HEK293 (cell line): ENCODE measurements around the gene GJA3.
A peak's percentile ranks its signal among the peaks of the same experiment; 100 is the strongest.

Experiments
- CTCF ChIA-PET: fragments of 350-600 bp; formaldehyde crosslinking; extraction: SDS; loops from one replicate; lab custom pipeline; 2021; ENCODE audit warnings: antibody characterized with exemption; lab: Yijun Ruan, JAX
- POLR2A ChIA-PET: fragments of 300-600 bp; formaldehyde crosslinking; extraction: SDS; loops from one replicate; lab custom pipeline; 2020; ENCODE audit warnings: antibody characterized with exemption, inconsistent platforms; lab: Yijun Ruan, JAX
- H3K27ac ChIP-seq: fragments of 200-500 bp; sonication (Bioruptor generic); 2 replicates; pipeline ENCODE4 v1.5.1; 2014; ENCODE audit warnings: low read depth, low read length, control low read depth, inconsistent platforms; ENCODE audit errors: extremely low read depth
- H3K36me3 ChIP-seq, 2 experiments: fragments of 200-500 bp in 1 of 2; sonication (Bioruptor generic) in 1 of 2; 1 replicate in 1 of 2; 2 replicates in 1 of 2; pipeline ENCODE4 v1.5.1; 2014 to 2017; ENCODE audit warnings: inconsistent platforms in 2 of 2, low read length in 2 of 2; ENCODE audit not compliant: control insufficient read depth in 2 of 2, insufficient read depth in 1 of 2
- H3K4me1 ChIP-seq: fragments of 200-500 bp; sonication (Bioruptor generic); 2 replicates; pipeline ENCODE4 v1.5.1; 2014; ENCODE audit warnings: mild to moderate bottlenecking, low read length, inconsistent platforms; ENCODE audit not compliant: control insufficient read depth, insufficient read depth
- H3K4me3 ChIP-seq: 2 replicates; pipeline ENCODE4 v1.5.1; 2011; ENCODE audit warnings: low read depth, mild to moderate bottlenecking, control low read depth, low read length, moderate library complexity
- H3K9me3 ChIP-seq: fragments of 200-500 bp; sonication (Bioruptor generic); 2 replicates; pipeline ENCODE4 v1.5.1; 2014; ENCODE audit warnings: low read depth, low read length, inconsistent platforms; ENCODE audit not compliant: control insufficient read depth, insufficient read depth
- INSM2 ChIP-seq: fragments of 450-650 bp; formaldehyde crosslinking; IDR thresholded peaks from 2 replicates; pipeline ENCODE4 v1.5.1; 2016; ENCODE audit warnings: missing biosample characterization, missing genetic modification characterization
- KLF16 ChIP-seq: fragments of 450-650 bp; formaldehyde crosslinking; IDR thresholded peaks from 2 replicates; pipeline ENCODE4 v1.5.1; 2017; ENCODE audit warnings: missing biosample characterization, missing genetic modification characterization
- KLF7 ChIP-seq: fragments of 450-650 bp; formaldehyde crosslinking; IDR thresholded peaks from 2 replicates; pipeline ENCODE4 v1.5.1; 2016; ENCODE audit warnings: missing biosample characterization, missing genetic modification characterization, borderline replicate concordance
- MZF1 ChIP-seq: fragments of 450-650 bp; formaldehyde crosslinking; IDR thresholded peaks from 2 replicates; pipeline ENCODE4 v1.5.1; 2017; ENCODE audit warnings: missing biosample characterization, missing genetic modification characterization, borderline replicate concordance
- OVOL3 ChIP-seq: fragments of 450-650 bp; formaldehyde crosslinking; IDR thresholded peaks from 2 replicates; pipeline ENCODE4 v1.5.1; 2016; ENCODE audit warnings: missing biosample characterization, missing genetic modification characterization
- PRDM10 ChIP-seq: fragments of 450-650 bp; formaldehyde crosslinking; IDR thresholded peaks from 2 replicates; pipeline ENCODE4 v1.5.1; 2016; ENCODE audit warnings: missing biosample characterization, missing genetic modification characterization
- SCRT1 ChIP-seq: fragments of 450-650 bp; formaldehyde crosslinking; IDR thresholded peaks from 2 replicates; pipeline ENCODE4 v1.5.1; 2016; ENCODE audit warnings: missing biosample characterization, missing genetic modification characterization, borderline replicate concordance
- TSHZ1 ChIP-seq: fragments of 450-650 bp; formaldehyde crosslinking; IDR thresholded peaks from 2 replicates; pipeline ENCODE4 v1.5.1; 2016; ENCODE audit warnings: missing biosample characterization, missing genetic modification characterization, borderline replicate concordance
- WT1 ChIP-seq: fragments of 450-650 bp; formaldehyde crosslinking; IDR thresholded peaks from 2 replicates; pipeline ENCODE4 v1.5.1; 2016; ENCODE audit warnings: missing biosample characterization, missing genetic modification characterization
- YY1 ChIP-seq: fragments of 450-650 bp; formaldehyde crosslinking; IDR thresholded peaks from 2 replicates; pipeline ENCODE4 v1.5.1; 2018; ENCODE audit warnings: missing biosample characterization, missing genetic modification characterization
- ZBTB21 ChIP-seq: fragments of 450-650 bp; formaldehyde crosslinking; IDR thresholded peaks from 2 replicates; pipeline ENCODE4 v1.5.1; 2017; ENCODE audit warnings: missing biosample characterization, missing genetic modification characterization
- ZFHX2 ChIP-seq: fragments of 450-650 bp; formaldehyde crosslinking; conservative IDR thresholded peaks from 2 replicates; pipeline ENCODE4 v1.5.1; 2016; ENCODE audit warnings: missing biosample characterization, missing genetic modification characterization
- ZFP41 ChIP-seq: fragments of 450-650 bp; formaldehyde crosslinking; IDR thresholded peaks from 2 replicates; pipeline ENCODE4 v1.5.1; 2016; ENCODE audit warnings: missing biosample characterization, missing genetic modification characterization, borderline replicate concordance
- ZNF138 ChIP-seq: fragments of 450-650 bp; formaldehyde crosslinking; IDR thresholded peaks from 2 replicates; pipeline ENCODE4 v1.5.1; 2016; ENCODE audit warnings: missing biosample characterization, missing genetic modification characterization, borderline replicate concordance
- ZNF146 ChIP-seq: fragments of 450-650 bp; formaldehyde crosslinking; IDR thresholded peaks from 2 replicates; pipeline ENCODE4 v1.5.1; 2016; ENCODE audit warnings: missing biosample characterization, missing genetic modification characterization
- ZNF169 ChIP-seq: fragments of 450-650 bp; formaldehyde crosslinking; IDR thresholded peaks from 2 replicates; pipeline ENCODE4 v1.5.1; 2016; ENCODE audit warnings: missing biosample characterization, missing genetic modification characterization
- ZNF202 ChIP-seq: fragments of 450-650 bp; formaldehyde crosslinking; IDR thresholded peaks from 2 replicates; pipeline ENCODE4 v1.5.1; 2016; ENCODE audit warnings: missing biosample characterization, missing genetic modification characterization, borderline replicate concordance
- ZNF239 ChIP-seq: fragments of 450-650 bp; formaldehyde crosslinking; IDR thresholded peaks from 2 replicates; pipeline ENCODE4 v1.5.1; 2016; ENCODE audit warnings: missing biosample characterization, missing genetic modification characterization
- ZNF473 ChIP-seq: fragments of 450-650 bp; formaldehyde crosslinking; IDR thresholded peaks from 2 replicates; pipeline ENCODE4 v1.5.1; 2017; ENCODE audit warnings: missing biosample characterization, missing genetic modification characterization
- ZNF623 ChIP-seq: fragments of 450-650 bp; formaldehyde crosslinking; IDR thresholded peaks from 2 replicates; pipeline ENCODE4 v1.5.1; 2016; ENCODE audit warnings: missing biosample characterization, missing genetic modification characterization
- ZNF658 ChIP-seq: fragments of 450-650 bp; formaldehyde crosslinking; IDR thresholded peaks from 2 replicates; pipeline ENCODE4; 2016; ENCODE audit warnings: missing biosample characterization, missing genetic modification characterization
- ZNF704 ChIP-seq: fragments of 450-650 bp; formaldehyde crosslinking; IDR thresholded peaks from 2 replicates; pipeline ENCODE4 v1.5.1; 2016; ENCODE audit warnings: missing biosample characterization, missing genetic modification characterization
- ZNF777 ChIP-seq: fragments of 450-650 bp; formaldehyde crosslinking; IDR thresholded peaks from 2 replicates; pipeline ENCODE4 v1.5.1; 2017; ENCODE audit warnings: missing biosample characterization, missing genetic modification characterization, borderline replicate concordance

GJA3 gene

GRCh38 chr13:20160306-20161274 lies at the start of gene GJA3 (continued):
- TF ChIP-seq ZNF202 (tag by site-specific recombination) (0 out of 2 replicates have a peak, but pooled peaks have one; percentile 28), ZFHX2 (tag by site-specific recombination) (peak; percentile 98), ZNF169 (no peak), INSM2 (tag by site-specific recombination) (peak; percentile 17; the same call in 1 of the 2 replicates), ZFP41 (no peak)
- TF ChIP-seq, all 188 proteins: peak for 28

- Histone ChIP-seq H3K4me3 (no peak overlapping the region), H3K36me3 (no peaks in the 10 kb centered on the region), H3K9me3 (no peaks in the 10 kb centered on the region), H3K4me1 (no peaks in the 10 kb centered on the region)
- TF ChIP-seq YY1 (tag by site-specific recombination) = no peak
- no peak for TF ChIP-seq OVOL3 (tag by site-specific recombination)
- TF ChIP-seq ZNF169 = no peak
- no peak for TF ChIP-seq PRDM10
- no peak for TF ChIP-seq SCRT1 (tag by site-specific recombination)
- no peak for TF ChIP-seq ZNF138 (tag by site-specific recombination)
- TF ChIP-seq ZNF658 = no peak
- TF ChIP-seq MZF1 (tag by site-specific recombination) = no peak
- TF ChIP-seq ZNF623 = no peak
- no peak for TF ChIP-seq ZBTB21 (tag by site-specific recombination)
- no peak for TF ChIP-seq ZNF146 (tag by site-specific recombination)
- no peak for TF ChIP-seq ZNF239 (tag by site-specific recombination)
- TF ChIP-seq, all 188 proteins: peak for 0
- ChIA-PET CTCF (interaction anchor here (0.7 kb wide), 1 partner anchor 198 kb away, joined by 3 read pairs; no protein-coding TSS in a partner anchor), POLR2A (no interaction called here)
- no peak overlapping the region for H3K27ac ChIP-seq
Measured at GRCh38 chr13:20209948-20210347, 49.1 kb upstream of the GJA3 start.

GRCh38 chr13:20206698-20207235 lies 45.9 kb upstream of the GJA3 start:
- no peaks in the 10 kb centered on the region for H3K36me3 ChIP-seq
- H3K9me3 ChIP-seq = no peaks in the 10 kb centered on the region
- CTCF ChIA-PET = interaction anchor here (1.6 kb wide), 1 partner anchor 10 kb away, joined by 7 read pairs; no protein-coding TSS in a partner anchor
- no peak overlapping the region for H3K4me3 ChIP-seq
- POLR2A ChIA-PET = no interaction called here
- no peak overlapping the region for H3K27ac ChIP-seq
- no peaks in the 10 kb centered on the region for H3K4me1 ChIP-seq
- TF ChIP-seq TSHZ1 (tag by site-specific recombination) (no peak), ZNF473 (no peak), WT1 (tag by site-specific recombination) (no peak), KLF7 (tag by site-specific recombination) (no peak), ZNF704 (tag by site-specific recombination) (no peak), ZNF777 (tag by site-specific recombination) (no peak), KLF16 (no peak)
